ENCODE measurements around the gene GPR156. TPM values are rescaled to one million over a fixed set of nuclear protein-coding genes. Genes with fewer than 3 reads are reported as not detected.
"Not testable (repeated sequence)": the region's sequence is repeated elsewhere in the genome, so short reads cannot be mapped to it uniquely, and the experiment has no call there.

The GPR156 gene
- total RNA-seq: 0.07 TPM in 2 replicates

- intact Hi-C loops (cut with micrococcal nuclease): no loop called here
These were observed at the start of gene GPR156 for GRCh38 chr3:120284747-120285507. GPR156 (minus strand) TSS chr3:120285222; CDS start chr3:120244098, 41,124 bp downstream.

GRCh38 chr3:120332646-120333045, 47.6 kb upstream of the GPR156 start:
- intact Hi-C loops (cut with micrococcal nuclease): loop anchor here (5.0 kb wide), 1 partner anchor 630 kb away; the partner anchor contains the start of gene CFAP91

- intact Hi-C loops (cut with micrococcal nuclease): loop anchor here (2.0 to 5.0 kb wide), 2 partner anchors 14 to 629 kb away; partner anchors contain the start of gene CFAP91
These were observed 46.1 kb upstream of the GPR156 start for GRCh38 chr3:120331076-120331475.

- intact Hi-C loops (cut with micrococcal nuclease): no loop called here
These were observed 41.8 kb upstream of the GPR156 start for GRCh38 chr3:120326784-120327183.

- intact Hi-C loops (cut with micrococcal nuclease): no loop called here
These were observed 39.2 kb upstream of the GPR156 start for GRCh38 chr3:120324190-120324589.

- intact Hi-C loops (cut with micrococcal nuclease): not testable (repeated sequence)
These were observed 38.7 kb upstream of the GPR156 start for GRCh38 chr3:120323761-120324160.

GRCh38 chr3:120311863-120312794, 27.1 kb upstream of the GPR156 start:
- intact Hi-C loops (cut with micrococcal nuclease): no loop called here

GRCh38 chr3:120306519-120307455, 21.8 kb upstream of the GPR156 start:
- intact Hi-C loops (cut with micrococcal nuclease): no loop called here

- intact Hi-C loops (cut with micrococcal nuclease): no loop called here
These were observed 19.6 kb upstream of the GPR156 start for GRCh38 chr3:120304616-120305015.

- intact Hi-C loops (cut with micrococcal nuclease): no loop called here
These were observed 17.3 kb upstream of the GPR156 start for GRCh38 chr3:120302361-120302760.

- intact Hi-C loops (cut with micrococcal nuclease): no loop called here
These were observed 15.9 kb upstream of the GPR156 start for GRCh38 chr3:120300971-120301370.

GRCh38 chr3:120299403-120299802, 14.4 kb upstream of the GPR156 start:
- intact Hi-C loops (cut with micrococcal nuclease): no loop called here

GRCh38 chr3:120298996-120299395, 14.0 kb upstream of the GPR156 start:
- intact Hi-C loops (cut with micrococcal nuclease): no loop called here

- intact Hi-C loops (cut with micrococcal nuclease): not testable (repeated sequence)
These were observed 6.5 kb upstream of the GPR156 start for GRCh38 chr3:120291552-120291951.

- intact Hi-C loops (cut with micrococcal nuclease): no loop called here
These were observed 4.6 kb upstream of the GPR156 start for GRCh38 chr3:120289636-120290035.

- intact Hi-C loops (cut with micrococcal nuclease): no loop called here
These were observed 1.4 kb upstream of the GPR156 start for GRCh38 chr3:120286465-120286864.

- intact Hi-C loops (cut with micrococcal nuclease): no loop called here
These were observed 453 bp upstream of the GPR156 start for GRCh38 chr3:120285508-120285841.

- intact Hi-C loops (cut with micrococcal nuclease): no loop called here
These were observed 3.8 kb downstream of the GPR156 start for GRCh38 chr3:120281261-120281660.

GRCh38 chr3:120280566-120280965, 4.5 kb downstream of the GPR156 start:
- intact Hi-C loops (cut with micrococcal nuclease): no loop called here

- intact Hi-C loops (cut with micrococcal nuclease): no loop called here
These were observed 5.0 kb downstream of the GPR156 start for GRCh38 chr3:120280026-120280425.

- intact Hi-C loops (cut with micrococcal nuclease): no loop called here
These were observed 8.3 kb downstream of the GPR156 start for GRCh38 chr3:120276767-120277166.
